OCI-LY3 (cell line): ENCODE measurements around the gene STMP1.
"Not testable (repeated sequence)": the region's sequence is repeated elsewhere in the genome, so short reads cannot be mapped to it uniquely, and the experiment has no call there.

Experiments
- H2AFZ ChIP-seq: fragments of 200-600, 300-600 bp; shearing (Covaris generic); 2 replicates; pipeline ENCODE4 v1.6.0; 2014; ENCODE audit warnings: antibody characterized with exemption, low read depth, low read length
- H3K27ac ChIP-seq: fragments of 200-600, 300-600 bp; sonication (generic); 2 replicates; pipeline ENCODE4 v1.5.1; 2014; ENCODE audit warnings: mild to moderate bottlenecking, low read length, moderate library complexity, mixed read lengths
- H3K27me3 ChIP-seq: fragments of 200-600, 300-600 bp; sonication (generic); 2 replicates; pipeline ENCODE4 v1.6.1; 2014; ENCODE audit warnings: low read depth, low read length, mixed read lengths
- H3K36me3 ChIP-seq: fragments of 200-600, 300-600 bp; sonication (generic); replicated peaks from 2 replicates; pipeline ENCODE3; 2014; ENCODE audit warnings: low read depth, low read length, mixed read lengths
- H3K4me1 ChIP-seq: fragments of 300-600, 200-600 bp; sonication (generic); 2 replicates; pipeline ENCODE4 v1.6.1; 2014; ENCODE audit warnings: low read length, mixed read lengths
- H3K4me2 ChIP-seq: fragments of 200-600, 300-600 bp; sonication (generic); 2 replicates; pipeline ENCODE4 v1.6.1; 2014; ENCODE audit warnings: low read length, mixed read lengths
- H3K4me3 ChIP-seq: fragments of 300-600, 200-600 bp; sonication (generic); 2 replicates; pipeline ENCODE4 v1.5.1; 2014; ENCODE audit warnings: antibody characterized with exemption, mild to moderate bottlenecking, low read length, moderate library complexity
- H3K79me2 ChIP-seq: fragments of 300-600, 200-600 bp; shearing (Covaris generic); 2 replicates; pipeline ENCODE4 v1.6.1; 2014; ENCODE audit warnings: mild to moderate bottlenecking, low read length, mixed read lengths
- H3K9ac ChIP-seq: fragments of 300-600, 200-600 bp; shearing (Covaris generic); 2 replicates; pipeline ENCODE4 v1.6.0; 2014; ENCODE audit warnings: mild to moderate bottlenecking, low read length, moderate library complexity
- H3K9me3 ChIP-seq: fragments of 200-600, 300-600 bp; shearing (Covaris generic); 2 replicates; pipeline ENCODE4 v1.6.1; 2014; ENCODE audit warnings: low read length, mixed read lengths; ENCODE audit not compliant: insufficient read depth
- H4K20me1 ChIP-seq: fragments of 200-600, 300-600 bp; sonication (generic); 2 replicates; pipeline ENCODE4 v1.6.1; 2016; ENCODE audit warnings: low read length, mixed read lengths; ENCODE audit not compliant: insufficient read depth
- EZH2phosphoT487 ChIP-seq: fragments of 200-600 bp; shearing (Covaris generic); IDR thresholded peaks from 2 replicates; pipeline ENCODE4 v1.6.1; 2018; ENCODE audit warnings: antibody characterized with exemption, mixed run types, low read depth
- TF ChIP-seq, protein P1 (sequence below): fragments of 200-600, 300-600 bp; sonication (generic); IDR thresholded peaks from 2 replicates; pipeline ENCODE4 v1.5.1; 2014; ENCODE audit warnings: antibody characterized with exemption, low read length, low read depth

Gene STMP1

GRCh38 chr7:135665042-135665441 lies 2.7 kb downstream of the STMP1 start:
- Histone ChIP-seq H3K9ac (no peak overlapping the region), H3K4me3 (no peak overlapping the region), H3K27ac (no peak overlapping the region), H3K9me3 (no peaks in the 10 kb centered on the region), H2AFZ (no peak overlapping the region), H3K27me3 (no peaks in the 10 kb centered on the region), H3K36me3 (peaks cover 8% of the 10 kb centered on the region), H4K20me1 (no peaks in the 10 kb centered on the region; the same call in 1 of the 2 replicates), H3K4me1 (peaks cover 17% of the 10 kb centered on the region; the same call in 1 of the 2 replicates), H3K79me2 (peaks cover 70% of the 10 kb centered on the region), H3K4me2 (no peak overlapping the region)
- no peak for TF ChIP-seq EZH2phosphoT487
- TF ChIP-seq, protein P1, sequence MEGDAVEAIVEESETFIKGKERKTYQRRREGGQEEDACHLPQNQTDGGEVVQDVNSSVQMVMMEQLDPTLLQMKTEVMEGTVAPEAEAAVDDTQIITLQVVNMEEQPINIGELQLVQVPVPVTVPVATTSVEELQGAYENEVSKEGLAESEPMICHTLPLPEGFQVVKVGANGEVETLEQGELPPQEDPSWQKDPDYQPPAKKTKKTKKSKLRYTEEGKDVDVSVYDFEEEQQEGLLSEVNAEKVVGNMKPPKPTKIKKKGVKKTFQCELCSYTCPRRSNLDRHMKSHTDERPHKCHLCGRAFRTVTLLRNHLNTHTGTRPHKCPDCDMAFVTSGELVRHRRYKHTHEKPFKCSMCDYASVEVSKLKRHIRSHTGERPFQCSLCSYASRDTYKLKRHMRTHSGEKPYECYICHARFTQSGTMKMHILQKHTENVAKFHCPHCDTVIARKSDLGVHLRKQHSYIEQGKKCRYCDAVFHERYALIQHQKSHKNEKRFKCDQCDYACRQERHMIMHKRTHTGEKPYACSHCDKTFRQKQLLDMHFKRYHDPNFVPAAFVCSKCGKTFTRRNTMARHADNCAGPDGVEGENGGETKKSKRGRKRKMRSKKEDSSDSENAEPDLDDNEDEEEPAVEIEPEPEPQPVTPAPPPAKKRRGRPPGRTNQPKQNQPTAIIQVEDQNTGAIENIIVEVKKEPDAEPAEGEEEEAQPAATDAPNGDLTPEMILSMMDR: no peak

GRCh38 chr7:135666156-135666555 lies 3.8 kb downstream of the STMP1 start:
- Histone ChIP-seq H3K4me1 (peaks cover 17% of the 10 kb centered on the region; the same call in 1 of the 2 replicates), H3K9me3 (no peaks in the 10 kb centered on the region), H3K27ac (no peak overlapping the region), H3K36me3 (peaks cover 8% of the 10 kb centered on the region), H3K79me2 (peaks cover 80% of the 10 kb centered on the region), H3K9ac (no peak overlapping the region), H3K4me2 (no peak overlapping the region), H3K4me3 (no peak overlapping the region), H2AFZ (no peak overlapping the region), H4K20me1 (no peaks in the 10 kb centered on the region; the same call in 1 of the 2 replicates), H3K27me3 (no peaks in the 10 kb centered on the region)
- TF ChIP-seq, protein P1: no peak
- no peak for TF ChIP-seq EZH2phosphoT487

DNA sequence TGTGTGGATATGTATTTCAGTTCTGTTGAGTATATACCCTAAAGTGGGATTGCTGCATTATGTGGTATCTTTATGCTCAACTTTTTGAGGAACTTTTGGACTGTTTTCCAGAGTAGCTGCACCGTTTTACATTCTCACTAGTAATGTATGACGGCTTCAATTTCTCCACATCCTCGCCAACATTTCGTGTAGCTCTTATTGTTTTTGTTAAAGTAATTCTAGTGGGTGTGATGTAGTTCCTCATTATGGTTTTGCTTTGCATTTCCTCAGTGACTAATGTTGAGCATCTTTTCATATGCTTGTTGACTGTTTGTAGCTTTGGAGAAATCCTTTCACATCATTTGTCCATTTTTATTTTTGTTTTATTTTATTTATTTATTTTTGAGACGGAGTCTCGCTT lies 4.5 kb downstream of the STMP1 start:
- no peak overlapping the region for H3K27ac ChIP-seq
- no peak overlapping the region for H3K9ac ChIP-seq

GRCh38 chr7:135667626-135668025 lies 5.3 kb downstream of the STMP1 start:
- not testable (repeated sequence) for H3K4me2 ChIP-seq, H3K4me3 ChIP-seq, H3K9ac ChIP-seq, H3K36me3 ChIP-seq, H2AFZ ChIP-seq, H3K27ac ChIP-seq, H4K20me1 ChIP-seq, H3K27me3 ChIP-seq, H3K9me3 ChIP-seq
- Histone ChIP-seq H3K79me2 (peaks cover 82% of the 10 kb centered on the region), H3K4me1 (peaks cover 10% of the 10 kb centered on the region; the same call in 1 of the 2 replicates)

More for the DNA sequence above, 4.5 kb downstream of the STMP1 start:
- no peak for TF ChIP-seq EZH2phosphoT487
- TF ChIP-seq, protein P1: no peak
- H3K4me2 ChIP-seq: no peak overlapping the region
- no peak overlapping the region for H2AFZ ChIP-seq
- no peaks in the 10 kb centered on the region for H3K9me3 ChIP-seq
- H4K20me1 ChIP-seq: no peaks in the 10 kb centered on the region; the same call in 1 of the 2 replicates
- peaks cover 82% of the 10 kb centered on the region for H3K79me2 ChIP-seq
- no peaks in the 10 kb centered on the region for H3K27me3 ChIP-seq
- peaks cover 10% of the 10 kb centered on the region; the same call in 1 of the 2 replicates for H3K4me1 ChIP-seq
- no peak overlapping the region for H3K4me3 ChIP-seq
- H3K36me3 ChIP-seq: peaks cover 8% of the 10 kb centered on the region

- H4K20me1 ChIP-seq: peaks cover 11% of the 10 kb centered on the region; the same call in 1 of the 2 replicates
- not testable (repeated sequence) for H3K36me3 ChIP-seq, H2AFZ ChIP-seq, H3K9ac ChIP-seq, H3K27ac ChIP-seq, H3K4me1 ChIP-seq, H3K27me3 ChIP-seq, H3K4me2 ChIP-seq, H3K4me3 ChIP-seq, H3K9me3 ChIP-seq
- peaks cover 70% of the 10 kb centered on the region for H3K79me2 ChIP-seq
Observed at GRCh38 chr7:135668852-135669395, 6.6 kb downstream of the STMP1 start.
